GM12878 (cell line): Measurements from ENCODE around the gene DENND2C. TPM values are rescaled to one million over a fixed set of nuclear protein-coding genes. Genes with fewer than 3 reads are reported as not detected.

Experiments used
- ATAC-seq: fragments of 200-7000 bp; cut with Tn5 transposase; 3 replicates; pipeline ENCODE4 v1.9.1; 2020; ENCODE audit warnings: mild to moderate bottlenecking, moderate library complexity
- BruUV-seq: library from RNA; stranded (reverse); fragments of 400-500 nt; replicated peaks from 2 replicates; lab custom pipeline; 2021; lab: Mats Ljungman, UMichigan
- CTCF ChIA-PET: fragments of 300-600 bp; sonication (Branson Sonifier 250); formaldehyde crosslinking; extraction: SDS; loops from one replicate; lab custom pipeline; 2021; ENCODE audit warnings: inconsistent platforms; lab: Yijun Ruan, JAX
- POLR2A ChIA-PET: fragments of 350-600 bp; formaldehyde crosslinking; extraction: SDS; loops from one replicate; lab custom pipeline; 2021; ENCODE audit warnings: inconsistent platforms; lab: Charles Lee
- RAD21 ChIA-PET: fragments of 300-600 bp; sonication (Branson Sonifier 250); formaldehyde crosslinking; loops from one replicate; lab custom pipeline; 2023; ENCODE audit warnings: antibody characterized with exemption; ENCODE audit not compliant: unreplicated experiment; lab: Charles Lee
- SMC1A ChIA-PET: fragments of 300-600 bp; sonication (Branson Sonifier 250); formaldehyde crosslinking; loops from one replicate; lab custom pipeline; 2023; ENCODE audit not compliant: unreplicated experiment, uncharacterized antibody; lab: Charles Lee
- DNase-seq: peaks from one replicate; pipeline ENCODE4 v3.0.0-alpha.2; 2011; ENCODE audit warnings: low read depth, low spot score
- FAIRE-seq: peaks from 3 replicates; lab custom pipeline; 2011; peaks lifted over from hg19 to GRCh38; lab: Jason Lieb, UNC
- H2AFZ ChIP-seq: 2 replicates; pipeline ENCODE4 v1.6.0; 2011; ENCODE audit warnings: low read depth, low read length, control low read depth; ENCODE audit not compliant: control insufficient read depth
- H3K27ac ChIP-seq: 2 replicates; pipeline ENCODE4 v1.5.1; 2011; ENCODE audit warnings: control low read depth; ENCODE audit not compliant: control insufficient read depth, insufficient read depth
- H3K27me3 ChIP-seq, 2 experiments: replicated peaks in 1 of 2; 2 replicates each; pipeline versions ENCODE4 v1.6.0 to v1.6.1; 2011; ENCODE audit warnings: low read length in 1 of 2; ENCODE audit not compliant: control insufficient read depth in 2 of 2, insufficient read depth in 2 of 2
- H3K36me3 ChIP-seq, 2 experiments: 2 replicates each; pipeline ENCODE4 v1.5.1; 2011; ENCODE audit warnings: low read length in 1 of 2; ENCODE audit not compliant: control insufficient read depth in 2 of 2, insufficient read depth in 2 of 2
- H3K4me1 ChIP-seq: 2 replicates; pipeline ENCODE4 v1.6.1; 2011; ENCODE audit warnings: mild to moderate bottlenecking, low read length, moderate library complexity, mixed read lengths; ENCODE audit not compliant: control insufficient read depth, insufficient read depth
- H3K4me2 ChIP-seq: 2 replicates; pipeline ENCODE4 v1.6.0; 2011; ENCODE audit warnings: control low read depth; ENCODE audit not compliant: control insufficient read depth, insufficient read depth
- H3K4me3 ChIP-seq: fragments of 200-600 bp; sonication (generic); 2 replicates; pipeline ENCODE4 v1.5.1; 2016
- H3K79me2 ChIP-seq: 2 replicates; pipeline ENCODE4 v1.6.0; 2011; ENCODE audit warnings: low read length; ENCODE audit not compliant: control insufficient read depth, insufficient read depth
- H3K9ac ChIP-seq: 2 replicates; pipeline ENCODE4 v1.8.0; 2011; ENCODE audit warnings: low read length, control low read depth, mixed read lengths; ENCODE audit not compliant: control insufficient read depth, insufficient read depth
- H3K9me3 ChIP-seq: replicated peaks from 3 replicates; pipeline ENCODE4 v1.5.1; 2011; ENCODE audit warnings: mild to moderate bottlenecking, low read length; ENCODE audit not compliant: control insufficient read depth, insufficient read depth
- H4K20me1 ChIP-seq: 2 replicates; pipeline ENCODE4 v1.6.0; 2011; ENCODE audit not compliant: control insufficient read depth, insufficient read depth
- CBX3 ChIP-seq: fragments of 200-600 bp; sonication (generic); IDR thresholded peaks from 2 replicates; pipeline ENCODE4 v1.6.1; 2016; ENCODE audit warnings: low read depth, borderline replicate concordance
- CHD4 ChIP-seq: fragments of 200-600 bp; sonication (generic); IDR thresholded peaks from 2 replicates; pipeline ENCODE4 v1.6.1; 2016; ENCODE audit warnings: mild to moderate bottlenecking
- EGR1 ChIP-seq, 2 experiments: IDR thresholded peaks; 1 replicate in 1 of 2; 2 replicates in 1 of 2; pipeline ENCODE4 v1.6.1; 2011 to 2012; ENCODE audit warnings: low read depth in 2 of 2, low read length in 2 of 2, borderline replicate concordance in 1 of 2, mild to moderate bottlenecking in 1 of 2, moderate library complexity in 1 of 2
- KAT2A ChIP-seq: conservative IDR thresholded peaks from 2 replicates; pipeline ENCODE4 v1.6.1; 2011; ENCODE audit warnings: low read depth, low read length; ENCODE audit not compliant: control insufficient read depth
- MTA2 ChIP-seq: fragments of 450-650 bp; IDR thresholded peaks from 2 replicates; pipeline ENCODE4 v1.6.1; 2016; ENCODE audit warnings: low read depth, mild to moderate bottlenecking, moderate library complexity
- NFYA ChIP-seq: IDR thresholded peaks from 2 replicates; pipeline ENCODE4 v1.6.1; 2011; ENCODE audit warnings: low read depth, mild to moderate bottlenecking, low read length, improper control_type of control experiment, borderline replicate concordance
- NRF1 ChIP-seq: conservative IDR thresholded peaks from 2 replicates; pipeline ENCODE4 v1.6.1; 2011; ENCODE audit warnings: mild to moderate bottlenecking, low read depth, low read length, improper control_type of control experiment
- POLR2AphosphoS5 ChIP-seq: IDR thresholded peaks from 2 replicates; pipeline ENCODE4 v1.6.1; 2011; ENCODE audit warnings: mild to moderate bottlenecking, low read length, inconsistent platforms
- RB1 ChIP-seq: fragments of 450-650 bp; formaldehyde crosslinking; IDR thresholded peaks from 2 replicates; pipeline ENCODE4 v1.6.1; 2017; ENCODE audit warnings: mild to moderate bottlenecking, borderline replicate concordance
- SUPT20H ChIP-seq: IDR thresholded peaks from 2 replicates; pipeline ENCODE4 v1.6.1; 2011; ENCODE audit warnings: low read depth, mild to moderate bottlenecking, low read length, moderate library complexity, borderline replicate concordance; ENCODE audit not compliant: control insufficient read depth
- ZNF274 ChIP-seq: IDR thresholded peaks from one replicate; pipeline ENCODE4 v1.8.0; 2011; ENCODE audit not compliant: insufficient read length, insufficient read depth
- WGBS: methylation state at CpG from one replicate; pipeline ENCODE4 v1.1.6; 2016; ENCODE audit warnings: low lambda C conversion rate; ENCODE audit not compliant: insufficient replicate concordance, insufficient coverage; ENCODE audit errors: missing lambda C conversion rate; 5-methylcytosine and 5-hydroxymethylcytosine counted together
- in situ Hi-C: fragments of 300-500 bp; cut with MboI; formaldehyde crosslinking; loops from 9 replicates; pipeline ENCODE4 v1.14.3; 2018; ENCODE audit warnings: mixed read lengths
- intact Hi-C: fragments of 100-400 bp; cut with micrococcal nuclease; formaldehyde crosslinking; loops from one replicate; pipeline ENCODE4 v1.14.2; 2022; ENCODE audit not compliant: unreplicated experiment
- polyA plus RNA-seq, 11 experiments: library from polyadenylated mRNA; depleted of rRNA in 4 of 11; unstranded in 6 of 11; stranded (reverse) in 5 of 11; fragments of >200 nt; fragmentation: Nextera tagmentation in 4 of 11; fragmentation: Illumina TruSeq in 1 of 11; extraction: Ambion mirVana in 4 of 11; extraction: Trizol in 1 of 11; gene quantifications; 1 replicate in 1 of 11; 2 replicates in 10 of 11; pipeline versions ENCODE4 v1.2.1 to v1.2.3, GENCODE V29; 2011 to 2016; ENCODE audit warnings: inconsistent platforms in 2 of 11, missing spikeins in 2 of 11, low read depth in 1 of 11
- total RNA-seq, 4 experiments: library from RNA; depleted of rRNA in 3 of 4; stranded (reverse); fragments of >200 nt in 3 of 4; fragmentation: Illumina TruSeq in 1 of 4; extraction: Trizol in 1 of 4; gene quantifications; 2 replicates each; pipeline versions ENCODE4 v1.2.1 to v1.2.3, GENCODE V29; 2013 to 2021
- TF ChIP-seq, protein P1 (sequence below): fragments of 450-650 bp; IDR thresholded peaks from 2 replicates; pipeline ENCODE4 v1.6.1; 2018; ENCODE audit warnings: borderline replicate concordance, mild to moderate bottlenecking; ENCODE audit not compliant: partially characterized antibody
- TF ChIP-seq, protein P2 (sequence below): fragments of 150-350 bp; IDR thresholded peaks from 2 replicates; pipeline ENCODE4 v1.6.1; 2016; ENCODE audit warnings: low read depth, low read length

DENND2C gene
- total and polyA plus RNA-seq, 10 of the 15 experiments (the other 5 are each of a cell fraction or from before 2014, with no cell fraction given), result 0.01 to 0.10 (median 0.06) TPM; not detected in 3

DNA sequence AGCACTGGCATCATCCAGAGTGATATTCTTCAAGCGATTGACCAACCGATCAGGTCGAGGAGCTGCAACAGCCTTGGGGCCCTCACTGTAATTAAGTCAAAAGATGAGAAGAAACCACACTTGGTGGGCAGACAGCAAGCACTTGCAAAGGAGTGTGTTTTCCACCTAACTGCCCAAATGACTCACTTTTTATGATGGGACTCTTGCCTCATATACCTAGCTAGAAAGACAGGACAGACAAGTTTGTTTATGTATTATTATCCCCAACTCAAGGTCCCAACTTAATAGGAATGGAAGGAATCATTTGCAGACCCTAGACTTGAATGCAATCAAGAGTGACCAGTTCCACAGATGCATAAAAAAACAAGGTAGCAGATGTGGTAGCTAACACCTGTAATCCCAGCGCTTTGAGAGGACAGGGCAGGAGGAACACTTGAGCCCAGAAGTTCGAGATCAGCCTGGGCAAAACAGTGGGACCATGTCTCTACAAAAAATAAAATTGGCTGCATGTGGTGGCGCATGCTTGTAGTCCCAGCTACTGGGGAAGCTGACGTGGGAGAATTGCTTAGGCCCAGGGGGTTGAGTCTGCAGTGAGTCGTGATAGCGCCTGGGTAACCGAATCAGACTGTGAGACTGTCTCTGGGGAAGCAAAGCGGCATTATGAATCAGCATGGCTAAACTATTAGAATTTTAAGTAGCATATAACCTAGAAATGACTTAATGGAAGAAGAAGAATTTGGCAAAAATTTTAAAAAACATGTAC is 49.0 kb upstream of the DENND2C start:
- in situ Hi-C loops, result no loop called here
- CTCF ChIA-PET, result no interaction called here
- SMC1A ChIA-PET, result interaction anchor here (0.7 to 3.3 kb wide), 3 partner anchors 24 to 296 kb away, joined by 3 to 24 read pairs (median 4); partner anchors contain the start of gene CSDE1
- TF ChIP-seq KAT2A (no peak), EGR1 (IDR thresholded peaks at IDR 0.05; ENCODE audit: borderline replicate concordance in 1 of 2, low read depth in 2 of 2, low read length in 2 of 2) (no peak), SUPT20H (no peak), ZNF274 (no peak), CHD4 (no peak), POLR2AphosphoS5 (no peak), NFYA (no peak), NRF1 (no peak), CBX3 (no peak), RB1 (no peak), MTA2 (no peak)
- TF ChIP-seq, protein P1, sequence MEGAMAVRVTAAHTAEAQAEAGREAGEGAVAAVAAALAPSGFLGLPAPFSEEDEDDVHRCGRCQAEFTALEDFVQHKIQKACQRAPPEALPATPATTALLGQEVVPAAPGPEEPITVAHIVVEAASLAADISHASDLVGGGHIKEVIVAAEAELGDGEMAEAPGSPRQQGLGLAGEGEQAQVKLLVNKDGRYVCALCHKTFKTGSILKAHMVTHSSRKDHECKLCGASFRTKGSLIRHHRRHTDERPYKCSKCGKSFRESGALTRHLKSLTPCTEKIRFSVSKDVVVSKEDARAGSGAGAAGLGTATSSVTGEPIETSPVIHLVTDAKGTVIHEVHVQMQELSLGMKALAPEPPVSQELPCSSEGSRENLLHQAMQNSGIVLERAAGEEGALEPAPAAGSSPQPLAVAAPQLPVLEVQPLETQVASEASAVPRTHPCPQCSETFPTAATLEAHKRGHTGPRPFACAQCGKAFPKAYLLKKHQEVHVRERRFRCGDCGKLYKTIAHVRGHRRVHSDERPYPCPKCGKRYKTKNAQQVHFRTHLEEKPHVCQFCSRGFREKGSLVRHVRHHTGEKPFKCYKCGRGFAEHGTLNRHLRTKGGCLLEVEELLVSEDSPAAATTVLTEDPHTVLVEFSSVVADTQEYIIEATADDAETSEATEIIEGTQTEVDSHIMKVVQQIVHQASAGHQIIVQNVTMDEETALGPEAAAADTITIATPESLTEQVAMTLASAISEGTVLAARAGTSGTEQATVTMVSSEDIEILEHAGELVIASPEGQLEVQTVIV, result no peak
- TF ChIP-seq, protein P2, sequence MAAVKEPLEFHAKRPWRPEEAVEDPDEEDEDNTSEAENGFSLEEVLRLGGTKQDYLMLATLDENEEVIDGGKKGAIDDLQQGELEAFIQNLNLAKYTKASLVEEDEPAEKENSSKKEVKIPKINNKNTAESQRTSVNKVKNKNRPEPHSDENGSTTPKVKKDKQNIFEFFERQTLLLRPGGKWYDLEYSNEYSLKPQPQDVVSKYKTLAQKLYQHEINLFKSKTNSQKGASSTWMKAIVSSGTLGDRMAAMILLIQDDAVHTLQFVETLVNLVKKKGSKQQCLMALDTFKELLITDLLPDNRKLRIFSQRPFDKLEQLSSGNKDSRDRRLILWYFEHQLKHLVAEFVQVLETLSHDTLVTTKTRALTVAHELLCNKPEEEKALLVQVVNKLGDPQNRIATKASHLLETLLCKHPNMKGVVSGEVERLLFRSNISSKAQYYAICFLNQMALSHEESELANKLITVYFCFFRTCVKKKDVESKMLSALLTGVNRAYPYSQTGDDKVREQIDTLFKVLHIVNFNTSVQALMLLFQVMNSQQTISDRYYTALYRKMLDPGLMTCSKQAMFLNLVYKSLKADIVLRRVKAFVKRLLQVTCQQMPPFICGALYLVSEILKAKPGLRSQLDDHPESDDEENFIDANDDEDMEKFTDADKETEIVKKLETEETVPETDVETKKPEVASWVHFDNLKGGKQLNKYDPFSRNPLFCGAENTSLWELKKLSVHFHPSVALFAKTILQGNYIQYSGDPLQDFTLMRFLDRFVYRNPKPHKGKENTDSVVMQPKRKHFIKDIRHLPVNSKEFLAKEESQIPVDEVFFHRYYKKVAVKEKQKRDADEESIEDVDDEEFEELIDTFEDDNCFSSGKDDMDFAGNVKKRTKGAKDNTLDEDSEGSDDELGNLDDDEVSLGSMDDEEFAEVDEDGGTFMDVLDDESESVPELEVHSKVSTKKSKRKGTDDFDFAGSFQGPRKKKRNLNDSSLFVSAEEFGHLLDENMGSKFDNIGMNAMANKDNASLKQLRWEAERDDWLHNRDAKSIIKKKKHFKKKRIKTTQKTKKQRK, result no peak

More for the DNA sequence above, 49.0 kb upstream of the DENND2C start:
- no peak overlapping the region for H2AFZ ChIP-seq
- ATAC-seq, result no peak
- POLR2A ChIA-PET, result interaction anchor here (0.8 to 5.1 kb wide), 2 partner anchors 12 to 39 kb away, joined by 3 to 36 read pairs; partner anchors contain the start of gene CSDE1
- no peaks in the 10 kb centered on the region for H3K9me3 ChIP-seq
- no peak overlapping the region for H3K4me2 ChIP-seq
- H3K36me3 ChIP-seq, result peaks cover 9 to 31% of the 10 kb centered on the region in 2 experiments
- no peaks in the 10 kb centered on the region for H4K20me1 ChIP-seq
- FAIRE-seq, result no peak
- intact Hi-C loops, result no loop called here
- H3K4me1 ChIP-seq, result no peaks in the 10 kb centered on the region
- WGBS, result 43% methylated on average over 11 of the region's 11 CpGs
- no peak overlapping the region for H3K4me3 ChIP-seq
- BruUV-seq, result no TSS peak
- H3K79me2 ChIP-seq, result peaks cover 24% of the 10 kb centered on the region
- RAD21 ChIA-PET, result no interaction called here
- no peak overlapping the region for H3K9ac ChIP-seq
- no peak overlapping the region for H3K27ac ChIP-seq
- no peak for DNase-seq
- H3K27me3 ChIP-seq, result no peaks in the 10 kb centered on the region
